ENCODE results near the gene LLPH.
A peak's percentile ranks its signal among the peaks of the same experiment; 100 is the strongest.

Gene LLPH

GRCh38 chr12:66170606-66171005 is 40.1 kb upstream of the LLPH start:
- peak overlapping the region; percentile 91 for H3K4me2 ChIP-seq (ENCODE audit: low read depth, low read length, poor library complexity, severe bottlenecking)
- no peaks in the 10 kb centered on the region for H3K36me3 ChIP-seq (ENCODE audit: insufficient read depth, low read length)
- H3K27me3 ChIP-seq (ENCODE audit: insufficient read depth, low read length, poor library complexity, severe bottlenecking), result no peaks in the 10 kb centered on the region
- peaks cover 21% of the 10 kb centered on the region for H3K4me1 ChIP-seq (ENCODE audit: insufficient read depth, low read length, poor library complexity, severe bottlenecking)
- H4K20me1 ChIP-seq (ENCODE audit: insufficient read depth, low read length, poor library complexity, severe bottlenecking), result no peaks in the 10 kb centered on the region
- H3F3A ChIP-seq (ENCODE audit: low read depth), result 0 out of 2 replicates have a peak, but pooled peaks cover 5% of the 10 kb centered on the region
- peaks cover 4% of the 10 kb centered on the region; the same call in 1 of the 2 replicates for H3K9me3 ChIP-seq (ENCODE audit: insufficient read depth, low read depth, low read length)
- H3K9ac ChIP-seq (ENCODE audit: low read depth, low read length, poor library complexity, severe bottlenecking), result peak overlapping the region; percentile 94
- H3K9me2 ChIP-seq (replicated peaks; ENCODE audit: low read depth, low read length), result no peaks in the 10 kb centered on the region
- peak overlapping the region; percentile 83 for H3K4me3 ChIP-seq (ENCODE audit: low read length, poor library complexity, severe bottlenecking)
- TF ChIP-seq EZH2phosphoT487 (IDR thresholded peaks at IDR 0.05; ENCODE audit: borderline replicate concordance) (no peak), CTCF (conservative IDR thresholded peaks at IDR 0.05; ENCODE audit: low read length) (no peak)
- no peak overlapping the region for H2AFZ ChIP-seq (ENCODE audit: low read length)
- peaks cover 34% of the 10 kb centered on the region for H3K79me2 ChIP-seq (ENCODE audit: insufficient read depth, low read length)

- Histone ChIP-seq H3K4me1 (ENCODE audit: insufficient read depth, low read length, poor library complexity, severe bottlenecking) (peaks cover 21% of the 10 kb centered on the region), H3K36me3 (ENCODE audit: insufficient read depth, low read length) (no peaks in the 10 kb centered on the region), H3F3A (ENCODE audit: low read depth) (0 out of 2 replicates have a peak, but pooled peaks cover 5% of the 10 kb centered on the region), H3K9me3 (ENCODE audit: insufficient read depth, low read depth, low read length) (peaks cover 14% of the 10 kb centered on the region; the same call in 1 of the 2 replicates), H3K9me2 (replicated peaks; ENCODE audit: low read depth, low read length) (no peaks in the 10 kb centered on the region), H2AFZ (ENCODE audit: low read length) (peak within 1 kb of the TSS; percentile 94), H3K9ac (ENCODE audit: low read depth, low read length, poor library complexity, severe bottlenecking) (peak within 1 kb of the TSS; percentile 94), H3K79me2 (ENCODE audit: insufficient read depth, low read length) (peaks cover 46% of the 10 kb centered on the region), H3K4me2 (ENCODE audit: low read depth, low read length, poor library complexity, severe bottlenecking) (peak within 1 kb of the TSS; percentile 91), H3K27me3 (ENCODE audit: insufficient read depth, low read length, poor library complexity, severe bottlenecking) (no peaks in the 10 kb centered on the region), H4K20me1 (ENCODE audit: insufficient read depth, low read length, poor library complexity, severe bottlenecking) (no peaks in the 10 kb centered on the region), H3K4me3 (ENCODE audit: low read length, poor library complexity, severe bottlenecking) (peak within 1 kb of the TSS; percentile 83)
- TF ChIP-seq CTCF (conservative IDR thresholded peaks at IDR 0.05; ENCODE audit: low read length) (no peak; the same call in none of the 2 replicates), EZH2phosphoT487 (IDR thresholded peaks at IDR 0.05; ENCODE audit: borderline replicate concordance) (no peak)
These were observed 38.9 kb upstream of the LLPH start, which contains the start of gene TMBIM4 for GRCh38 chr12:66169221-66170170. Gene TMBIM4 (minus strand): TSS chr12:66169996. CDS start chr12:66169951, 45 bp downstream.

GRCh38 chr12:66168410-66168809 is 37.9 kb upstream of the LLPH start:
- no peak for TF ChIP-seq CTCF (conservative IDR thresholded peaks at IDR 0.05; ENCODE audit: low read length)
- TF ChIP-seq EZH2phosphoT487 (IDR thresholded peaks at IDR 0.05; ENCODE audit: borderline replicate concordance), result no peak
- Histone ChIP-seq H3K36me3 (ENCODE audit: insufficient read depth, low read length) (no peaks in the 10 kb centered on the region), H3K9me2 (replicated peaks; ENCODE audit: low read depth, low read length) (no peaks in the 10 kb centered on the region), H3K4me1 (ENCODE audit: insufficient read depth, low read length, poor library complexity, severe bottlenecking) (peaks cover 21% of the 10 kb centered on the region), H3K9ac (ENCODE audit: low read depth, low read length, poor library complexity, severe bottlenecking) (peak overlapping the region; percentile 94), H3K79me2 (ENCODE audit: insufficient read depth, low read length) (peaks cover 56% of the 10 kb centered on the region), H4K20me1 (ENCODE audit: insufficient read depth, low read length, poor library complexity, severe bottlenecking) (no peaks in the 10 kb centered on the region), H3K4me3 (ENCODE audit: low read length, poor library complexity, severe bottlenecking) (peak overlapping the region; percentile 83), H2AFZ (ENCODE audit: low read length) (no peak overlapping the region), H3K27me3 (ENCODE audit: insufficient read depth, low read length, poor library complexity, severe bottlenecking) (no peaks in the 10 kb centered on the region), H3F3A (ENCODE audit: low read depth) (0 out of 2 replicates have a peak, but pooled peaks cover 5% of the 10 kb centered on the region), H3K9me3 (ENCODE audit: insufficient read depth, low read depth, low read length) (peaks cover 18% of the 10 kb centered on the region; the same call in 1 of the 2 replicates), H3K4me2 (ENCODE audit: low read depth, low read length, poor library complexity, severe bottlenecking) (peak overlapping the region; percentile 91)

All from Loucy (cell line).